DMS153 (cell line): ENCODE measurements around the gene TREH.
A peak's percentile ranks its signal among the peaks of the same experiment; 100 is the strongest.
"Not testable (repeated sequence)": the region's sequence is repeated elsewhere in the genome, so short reads cannot be mapped to it uniquely, and the experiment has no call there.

Experiments
- DNase-seq: peaks from one replicate; lab custom pipeline; 2025; lab: John Stamatoyannopoulos, UW

TREH gene

GRCh38 chr11:118628861-118629549 is 50.4 kb downstream of the TREH start:
- DNase-seq, result no peak

DNA sequence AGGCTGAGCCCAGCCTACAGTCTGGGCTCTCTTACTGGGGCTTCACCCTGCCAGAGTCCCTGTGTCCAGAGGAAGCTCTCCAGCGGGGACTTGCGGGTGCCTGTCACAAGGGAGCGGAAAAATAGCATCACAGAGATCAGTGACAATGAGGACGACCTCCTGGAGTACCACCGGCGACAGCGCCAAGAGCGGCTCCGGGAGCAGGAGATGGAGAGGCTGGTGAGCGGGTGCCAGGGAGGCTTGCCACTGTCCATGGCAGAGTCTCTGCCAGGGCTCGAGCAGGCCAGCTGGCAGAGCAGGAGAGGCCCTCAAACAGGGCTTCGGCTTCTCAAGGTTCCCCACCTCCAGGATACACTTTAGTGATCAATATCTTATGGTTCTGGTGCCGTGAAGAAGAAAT is 51.0 kb downstream of the TREH start:
- no peak for DNase-seq

DNA sequence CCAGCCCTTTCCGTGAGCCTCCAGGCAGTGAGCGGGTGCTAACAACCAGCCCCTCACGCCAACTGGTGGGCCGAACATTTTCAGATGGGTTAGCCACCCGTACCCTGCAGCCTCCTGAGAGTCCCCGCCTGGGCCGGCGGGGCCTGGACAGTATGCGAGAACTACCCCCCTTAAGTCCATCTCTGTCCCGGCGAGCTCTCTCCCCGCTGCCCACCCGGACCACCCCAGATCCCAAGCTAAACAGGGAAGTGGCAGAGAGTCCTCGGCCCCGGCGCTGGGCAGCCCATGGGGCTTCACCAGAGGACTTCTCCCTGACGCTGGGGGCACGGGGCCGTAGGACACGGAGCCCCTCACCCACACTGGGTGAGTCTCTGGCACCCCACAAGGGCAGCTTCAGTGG is 51.4 kb downstream of the TREH start:
- no peak for DNase-seq

GRCh38 chr11:118627566-118627965 is 51.9 kb downstream of the TREH start:
- DNase-seq, result no peak

- no peak for DNase-seq
These were observed 53.5 kb downstream of the TREH start for GRCh38 chr11:118625976-118626375.

DNA sequence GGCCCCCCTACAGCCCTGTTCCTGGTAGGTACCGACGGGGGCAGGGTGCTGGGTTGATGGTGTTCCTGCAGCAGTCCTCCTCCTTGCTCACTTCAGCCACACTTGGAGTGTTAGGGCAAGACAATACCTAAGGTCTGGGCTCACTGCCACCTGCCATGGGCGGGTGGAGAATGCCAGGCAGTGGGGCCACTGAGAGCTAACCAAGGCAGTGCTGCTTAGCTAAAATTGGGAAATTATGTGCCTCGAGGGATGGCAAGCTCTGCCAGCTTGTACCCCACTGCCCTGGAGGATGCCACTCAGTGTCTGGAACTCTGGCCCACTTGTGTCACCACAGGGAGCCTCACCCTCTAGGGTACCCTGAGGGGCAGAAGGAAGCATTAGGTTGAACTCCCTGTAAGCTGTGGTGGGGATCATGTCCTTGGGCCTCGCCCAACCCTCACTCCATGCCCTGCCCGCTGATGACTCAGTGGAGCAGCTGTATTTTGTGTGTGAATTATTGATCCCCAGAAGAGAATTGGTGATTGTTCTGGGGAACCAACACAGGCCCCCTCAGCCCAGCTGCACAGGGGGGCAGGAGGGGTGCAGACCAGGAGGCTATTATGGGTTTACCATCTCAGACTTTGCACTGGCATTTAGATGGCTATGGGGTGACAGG is 54.3 kb downstream of the TREH start:
- no peak for DNase-seq

DNA sequence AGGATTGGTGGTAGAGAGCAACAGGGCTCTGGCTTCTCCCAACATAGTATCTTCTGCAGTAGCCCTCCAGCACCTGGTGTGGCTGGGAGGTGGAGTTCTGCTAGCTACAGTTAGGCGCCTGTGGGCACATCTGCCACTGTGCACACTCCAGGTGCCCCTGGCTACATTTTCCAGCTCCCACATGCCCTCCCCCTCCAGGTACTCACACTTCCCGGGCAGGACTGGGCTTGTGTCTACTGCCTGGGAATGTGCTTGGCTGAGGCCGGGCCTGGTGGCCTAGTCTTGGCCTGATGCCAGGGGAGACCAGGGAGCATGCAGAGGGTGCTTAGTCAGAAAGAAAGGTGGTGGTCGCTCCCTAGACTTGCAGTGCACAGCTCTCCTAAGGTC is 56.2 kb downstream of the TREH start:
- peak; percentile 89 for DNase-seq

DNA sequence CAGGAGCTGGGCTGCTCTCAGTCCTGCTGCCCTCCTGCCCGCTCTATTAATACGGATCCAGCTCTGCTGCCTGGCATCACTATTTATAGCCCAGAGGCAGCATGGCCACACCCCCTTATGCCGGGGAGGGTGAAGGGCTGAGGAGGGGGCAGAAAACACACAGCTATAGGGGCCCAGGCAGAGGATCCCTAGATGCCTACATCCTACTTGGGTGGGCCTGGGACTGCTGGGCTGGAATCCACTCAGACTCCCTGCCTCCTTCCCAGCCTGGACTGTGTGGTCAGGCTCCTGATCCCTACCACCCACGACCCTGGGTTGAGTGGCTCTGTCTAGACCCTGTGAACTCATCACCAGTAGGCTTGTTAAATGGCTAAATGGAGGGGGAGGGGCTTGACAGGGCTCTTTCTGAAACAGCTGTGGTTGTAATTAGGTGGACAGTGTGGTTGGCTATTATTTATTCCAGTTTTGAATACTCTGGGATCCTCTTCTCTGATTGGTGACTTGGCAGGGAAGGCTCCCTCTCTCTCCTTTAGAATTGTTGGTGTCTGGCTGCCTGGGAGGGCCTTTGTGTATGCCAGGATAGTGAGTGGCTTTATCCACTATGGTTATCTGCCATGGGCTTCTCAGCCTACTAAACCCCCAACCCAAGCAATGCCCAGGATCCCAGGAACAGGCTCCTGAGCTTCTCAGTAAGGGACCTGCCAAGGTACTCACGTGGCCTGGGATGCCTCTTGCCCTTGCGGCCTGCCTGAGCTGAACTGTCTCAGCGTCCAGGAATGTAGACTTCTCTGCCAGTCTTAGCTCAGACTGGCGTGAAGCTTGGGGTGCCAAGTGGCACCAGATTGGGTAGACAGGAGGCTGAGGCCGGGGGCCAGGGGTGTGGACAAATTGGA is 56.8 kb downstream of the TREH start:
- DNase-seq, result peak; percentile 77

DNA sequence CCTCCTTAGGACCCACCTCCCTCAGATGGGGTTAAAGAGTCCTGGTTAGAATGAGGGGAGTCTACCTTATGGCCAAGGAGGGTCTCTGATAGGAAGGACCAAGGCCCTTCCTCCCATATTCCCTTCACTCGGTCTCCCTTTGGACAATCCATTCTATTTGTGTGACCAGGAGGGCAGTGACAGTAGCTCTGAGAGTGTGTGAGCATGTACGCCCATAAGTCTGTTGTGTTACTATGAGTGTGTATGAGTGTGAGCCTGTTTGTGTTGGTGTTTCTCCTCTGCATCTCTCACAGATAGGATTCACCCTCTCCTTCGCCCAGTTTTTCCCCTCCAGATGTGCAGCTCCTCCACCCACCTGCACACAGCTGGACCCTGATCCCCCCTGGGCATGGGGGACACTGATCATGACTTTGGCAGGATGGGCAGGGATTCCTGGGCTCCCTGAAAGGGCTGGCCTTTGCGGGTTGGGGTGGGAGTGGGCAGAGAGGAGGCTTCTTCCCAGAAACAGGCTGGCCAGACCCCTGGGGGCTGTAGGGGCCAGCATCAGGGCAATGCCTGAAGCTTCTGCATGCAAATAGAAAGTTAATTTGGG is 57.6 kb downstream of the TREH start:
- DNase-seq, result no peak

DNA sequence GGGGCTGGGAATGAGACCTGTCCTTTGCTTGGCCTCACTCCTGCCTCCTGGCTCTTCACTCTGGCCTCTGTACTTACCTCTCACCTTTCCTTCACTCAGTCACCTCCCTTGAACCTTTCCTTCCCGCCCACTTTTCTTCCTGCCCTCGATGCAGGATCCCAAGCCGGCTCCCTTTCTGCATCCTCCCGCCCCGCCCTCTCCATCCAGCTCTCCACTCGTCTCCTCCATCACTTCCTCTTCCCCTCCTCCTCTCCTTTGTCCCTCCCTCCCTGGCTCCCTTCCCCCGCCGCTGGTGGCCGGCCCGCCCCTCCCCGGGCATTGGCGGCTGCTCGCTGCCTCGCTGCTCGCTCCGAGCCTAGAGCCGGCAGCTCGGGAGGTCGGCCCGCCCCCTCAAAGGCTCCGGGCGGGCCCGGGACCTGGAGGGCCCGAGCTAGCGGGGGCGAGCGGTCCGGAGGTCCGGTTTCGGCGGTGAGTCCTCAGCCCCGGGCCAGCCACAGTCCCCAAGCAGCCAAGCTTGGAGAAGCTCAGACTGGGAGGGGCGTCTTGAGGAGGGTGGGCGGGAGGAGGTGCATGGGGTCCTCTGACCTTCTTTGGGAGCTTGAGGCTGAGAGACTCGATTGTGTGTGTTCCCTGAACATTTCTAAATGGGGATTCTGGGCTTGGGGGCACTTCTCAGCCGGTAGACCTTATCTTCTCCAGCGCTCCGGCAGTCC is 58.2 kb downstream of the TREH start:
- peak; percentile 89 for DNase-seq

DNA sequence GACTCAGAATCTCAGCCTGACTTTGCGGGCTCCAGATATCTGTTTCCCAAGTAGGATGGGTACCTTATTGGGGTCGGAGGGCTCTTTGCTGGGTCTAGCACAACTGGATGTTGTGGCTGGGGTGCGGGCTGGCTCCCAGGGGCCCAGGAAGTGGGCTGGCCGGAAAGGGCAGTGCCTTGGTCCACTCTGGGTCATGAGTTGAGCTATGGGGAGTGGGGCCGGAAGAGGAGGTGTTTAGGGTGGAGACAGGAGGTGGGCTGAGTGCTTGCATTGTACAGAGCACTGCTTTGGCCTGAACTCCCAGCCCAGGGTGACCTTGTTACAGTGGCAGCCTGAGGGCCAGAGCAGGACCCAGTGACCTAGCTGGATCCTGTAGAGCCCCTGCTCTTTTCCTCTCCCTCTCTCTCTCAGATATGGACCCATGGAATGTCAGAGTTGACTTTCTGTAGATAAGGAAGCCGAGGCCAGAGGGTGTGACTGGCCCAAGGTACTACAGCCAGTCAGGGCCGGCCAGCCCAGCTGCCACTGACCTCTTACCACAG is 58.9 kb downstream of the TREH start:
- no peak for DNase-seq

DNA sequence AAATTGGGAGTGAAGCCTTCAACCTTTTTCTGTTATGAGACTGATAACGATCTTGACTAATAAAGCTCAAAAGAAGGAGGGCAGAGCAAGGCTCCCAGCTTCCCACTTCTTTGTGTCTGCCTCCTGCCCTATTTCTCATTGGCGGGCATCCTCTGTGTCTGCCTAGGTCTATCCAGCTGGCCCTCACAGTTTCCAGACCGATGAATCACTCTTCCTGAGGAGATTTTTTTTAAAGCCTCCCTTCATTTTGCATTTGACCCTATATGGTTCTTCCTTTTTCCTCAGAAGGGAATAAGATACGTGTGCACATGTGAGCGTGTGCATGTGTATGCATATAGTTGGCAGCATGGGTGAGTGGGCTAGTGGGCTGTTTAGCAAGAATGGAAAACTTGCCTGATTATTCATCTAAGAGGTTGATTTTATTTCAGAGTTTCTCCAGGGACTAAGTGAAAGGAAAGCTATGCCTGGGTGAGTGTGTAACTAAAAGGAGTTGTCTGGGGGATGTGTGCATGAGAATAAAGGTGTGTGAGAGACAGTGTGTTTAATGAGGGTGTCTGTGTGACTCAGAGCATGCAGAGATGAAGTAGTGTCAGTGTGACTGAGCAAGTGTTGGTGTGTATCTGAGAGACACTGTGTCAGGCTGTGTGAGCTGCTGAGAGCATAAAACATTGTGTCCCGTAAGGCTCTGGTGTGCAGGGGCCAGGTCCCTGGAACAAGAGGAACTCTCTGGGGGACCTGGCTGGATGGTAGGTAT is 59.8 kb downstream of the TREH start:
- no peak for DNase-seq

GRCh38 chr11:118618991-118619375 is 60.5 kb downstream of the TREH start:
- no peak for DNase-seq

- DNase-seq, result no peak
These were observed 61.1 kb downstream of the TREH start for GRCh38 chr11:118618115-118618990.

GRCh38 chr11:118615976-118616371 is 63.5 kb downstream of the TREH start:
- no peak for DNase-seq

- no peak for DNase-seq
These were observed 64.0 kb downstream of the TREH start for GRCh38 chr11:118615282-118615975.

- no peak for DNase-seq
These were observed 64.9 kb downstream of the TREH start for GRCh38 chr11:118614511-118614910.

DNA sequence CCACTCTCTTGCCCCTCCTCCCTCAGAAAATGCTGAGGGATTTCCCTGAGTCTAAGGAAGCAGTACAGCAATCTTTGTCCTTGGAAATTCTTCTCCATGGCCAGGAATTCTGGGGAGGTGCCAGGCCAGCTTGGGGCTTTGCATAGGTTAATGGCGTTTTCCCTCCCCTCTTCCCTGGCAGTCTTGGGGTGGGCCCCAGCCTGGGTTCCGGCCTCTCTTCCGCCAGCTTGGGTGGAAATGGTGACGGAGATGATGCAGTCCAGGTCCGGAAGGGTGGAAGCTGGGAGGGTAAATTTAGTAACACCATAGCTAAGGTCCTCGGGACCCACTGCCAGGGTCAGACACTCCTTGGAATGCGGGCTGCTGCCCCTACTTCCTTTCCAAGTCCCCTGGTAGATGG is 67.1 kb downstream of the TREH start:
- no peak for DNase-seq

DNA sequence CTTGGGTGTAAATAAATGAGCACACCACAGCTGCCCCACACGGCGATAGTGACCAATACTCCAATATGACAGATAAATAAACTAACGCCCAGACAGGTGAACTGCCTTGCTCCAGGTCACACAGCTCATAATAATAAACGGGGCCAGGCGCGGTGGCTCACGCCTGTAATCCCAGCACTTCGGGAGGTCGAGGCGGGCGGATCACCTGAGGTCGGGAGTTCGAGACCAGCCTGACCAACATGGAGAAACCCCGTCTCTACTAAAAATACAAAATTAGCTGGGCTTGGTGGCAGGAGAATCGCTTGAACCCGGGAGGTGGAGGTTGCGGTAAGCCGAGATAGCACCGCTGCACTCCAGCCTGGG is 68.0 kb downstream of the TREH start:
- DNase-seq, result not testable (repeated sequence)
